Neural crest cell (in vitro differentiated cells): ENCODE data around the gene TMEM158. TPM values are rescaled to one million over a fixed set of nuclear protein-coding genes. Genes with fewer than 3 reads are reported as not detected.

ENCODE experiments used
- DNase-seq: peaks from one replicate; pipeline ENCODE4 v3.0.0; 2021; ENCODE audit warnings: low read depth, mixed read lengths, low spot score
- H3K27ac Mint-ChIP-seq: one replicate; pipeline ENCODE4 v1.8.0; 2021; ENCODE audit warnings: mild to moderate bottlenecking, mixed read lengths; ENCODE audit not compliant: unreplicated experiment
- H3K27me3 Mint-ChIP-seq: 2 replicates; pipeline ENCODE4 v1.8.0; 2021; ENCODE audit warnings: low read depth, mild to moderate bottlenecking, mixed read lengths
- H3K36me3 Mint-ChIP-seq: 2 replicates; pipeline ENCODE4 v1.8.0; 2021; ENCODE audit warnings: low read depth, mild to moderate bottlenecking, mixed read lengths
- H3K4me1 Mint-ChIP-seq: 2 replicates; pipeline ENCODE4 v1.8.0; 2021; ENCODE audit warnings: mixed read lengths
- H3K4me3 Mint-ChIP-seq: one replicate; pipeline ENCODE4 v1.8.0; 2021; ENCODE audit warnings: mild to moderate bottlenecking, mixed read lengths
- H3K9me3 Mint-ChIP-seq: 2 replicates; pipeline ENCODE4 v1.8.0; 2021; ENCODE audit warnings: mixed read lengths
- CTCF ChIP-seq: fragments of 200-600 bp; sonication (generic); conservative IDR thresholded peaks from 2 replicates; pipeline ENCODE4 v1.5.0; 2021; ENCODE audit warnings: antibody characterized with exemption, mild to moderate bottlenecking
- total RNA-seq: library from RNA; stranded (reverse); gene quantifications from 2 replicates; pipeline ENCODE4 v1.2.1, GENCODE V29; 2021

Gene TMEM158
- total RNA-seq, 1 donor from 2014 or later: 10.7 TPM

GRCh38 chr3:45187694-45188141 is 38.4 kb downstream of the TMEM158 start:
- H3K4me1 Mint-ChIP-seq: peaks cover 5% of the 10 kb centered on the region
- no peak for DNase-seq
- no peaks in the 10 kb centered on the region for H3K9me3 Mint-ChIP-seq
- no peak for TF ChIP-seq CTCF
- H3K36me3 Mint-ChIP-seq: no peaks in the 10 kb centered on the region
- no peak overlapping the region for H3K4me3 Mint-ChIP-seq
- H3K27me3 Mint-ChIP-seq: no peaks in the 10 kb centered on the region
- no peak overlapping the region for H3K27ac Mint-ChIP-seq

GRCh38 chr3:45186871-45187270 is 39.2 kb downstream of the TMEM158 start:
- Mint-ChIP-seq H3K27ac (no peak overlapping the region), H3K27me3 (no peaks in the 10 kb centered on the region), H3K4me3 (no peak overlapping the region), H3K36me3 (no peaks in the 10 kb centered on the region), H3K9me3 (no peaks in the 10 kb centered on the region), H3K4me1 (peaks cover 5% of the 10 kb centered on the region)
- no peak for DNase-seq
- TF ChIP-seq CTCF: no peak

- Mint-ChIP-seq H3K27me3 (no peaks in the 10 kb centered on the region), H3K36me3 (no peaks in the 10 kb centered on the region), H3K4me1 (peaks cover 5% of the 10 kb centered on the region), H3K9me3 (no peaks in the 10 kb centered on the region), H3K4me3 (no peak overlapping the region), H3K27ac (no peak overlapping the region)
- no peak for DNase-seq
- TF ChIP-seq CTCF: no peak
Observed at GRCh38 chr3:45185461-45185860, 40.6 kb downstream of the TMEM158 start.

- Mint-ChIP-seq H3K9me3 (no peaks in the 10 kb centered on the region), H3K4me1 (peaks cover 5% of the 10 kb centered on the region), H3K4me3 (no peak overlapping the region), H3K27me3 (no peaks in the 10 kb centered on the region), H3K27ac (no peak overlapping the region), H3K36me3 (no peaks in the 10 kb centered on the region)
- TF ChIP-seq CTCF: no peak
- DNase-seq: no peak
Observed at GRCh38 chr3:45185052-45185451, 41.0 kb downstream of the TMEM158 start.

GRCh38 chr3:45183872-45184262 is 42.2 kb downstream of the TMEM158 start:
- H3K27ac Mint-ChIP-seq: no peak overlapping the region
- no peak overlapping the region for H3K4me3 Mint-ChIP-seq
- H3K4me1 Mint-ChIP-seq: peaks cover 5% of the 10 kb centered on the region
- no peak for DNase-seq
- no peaks in the 10 kb centered on the region for H3K27me3 Mint-ChIP-seq
- TF ChIP-seq CTCF: no peak
- no peaks in the 10 kb centered on the region for H3K9me3 Mint-ChIP-seq
- H3K36me3 Mint-ChIP-seq: no peaks in the 10 kb centered on the region
